HG03108 (cell line): ENCODE measurements around the gene GPR84.

ENCODE experiments used
- ATAC-seq: cut with Tn5 transposase; IDR thresholded peaks from one replicate; pipeline ENCODE4 v1.9.1; 2021; ENCODE audit warnings: moderate library complexity; ENCODE audit not compliant: unreplicated experiment

Gene GPR84

DNA sequence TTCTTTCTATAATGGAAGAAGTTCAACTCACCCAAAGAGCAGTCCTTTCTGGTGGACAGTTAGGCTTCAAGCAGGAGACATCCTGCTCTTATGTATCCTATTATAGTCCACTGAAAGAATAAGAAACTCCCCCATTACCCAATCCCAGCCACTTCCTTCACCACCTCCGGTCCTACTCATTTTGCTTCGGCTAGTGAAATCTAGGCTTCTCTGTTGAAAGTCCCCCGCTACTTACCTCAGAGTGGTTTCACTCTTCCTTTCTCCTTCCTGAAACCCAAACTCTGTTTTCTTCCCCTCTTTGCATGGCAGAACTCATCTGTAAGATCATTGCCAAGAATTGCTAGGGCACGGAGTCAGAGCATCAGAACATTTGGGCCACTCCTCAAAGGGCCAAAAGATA lies at the start of gene GPR84:
Gene GPR84, minus strand, starts transcription at position 74 of the 400 bp plus-strand sequence. CDS start 635 bp downstream, outside the sequence.
- ATAC-seq: peak; percentile 41

- ATAC-seq: peak; percentile 70
Measured at GRCh38 chr12:54413284-54414190, 49.3 kb upstream of the GPR84 start.

DNA sequence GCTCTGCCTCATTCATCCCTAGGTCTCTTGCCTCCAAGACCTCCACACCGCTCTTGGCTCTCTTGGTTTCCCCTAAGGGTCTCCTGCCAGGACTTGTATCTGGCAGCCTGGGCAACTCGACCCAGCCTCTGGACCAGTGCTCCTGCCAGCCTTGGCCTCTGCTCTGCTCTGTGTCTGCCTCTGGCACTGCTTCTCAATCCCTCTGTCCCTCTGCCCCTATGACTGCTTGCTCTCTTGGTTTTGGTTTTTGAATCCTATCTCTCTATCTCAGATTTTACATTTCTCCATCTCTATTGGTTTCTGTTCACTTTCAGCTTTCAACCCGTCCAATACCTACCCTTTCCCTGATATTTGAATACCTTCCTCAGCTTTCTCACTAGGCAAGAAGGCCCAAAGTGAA lies 48.5 kb upstream of the GPR84 start:
- peak; percentile 25 for ATAC-seq

- ATAC-seq: no peak
Measured at GRCh38 chr12:54412348-54412747, 48.1 kb upstream of the GPR84 start.

- no peak for ATAC-seq
Measured at GRCh38 chr12:54411391-54412241, 47.3 kb upstream of the GPR84 start.

DNA sequence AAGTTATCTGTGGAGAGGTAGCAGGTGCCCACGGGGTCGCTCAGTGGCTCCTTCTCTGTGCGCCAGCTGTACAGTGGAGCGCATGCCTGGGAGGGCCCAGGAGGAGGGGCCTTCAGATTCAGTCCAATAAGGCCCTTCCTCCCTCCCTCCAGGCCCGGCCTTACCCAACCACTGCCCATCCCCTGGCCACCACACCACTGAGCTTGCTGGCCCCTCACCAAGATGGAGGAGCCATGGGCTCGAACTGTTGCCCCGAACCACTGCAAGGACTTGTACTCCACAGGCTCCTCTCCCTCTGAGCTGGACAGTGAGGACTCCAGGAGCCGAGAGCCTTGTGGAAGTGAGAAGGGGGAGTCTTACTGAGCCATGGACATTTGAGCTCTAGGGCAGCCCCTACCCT lies 45.0 kb upstream of the GPR84 start:
- no peak for ATAC-seq

DNA sequence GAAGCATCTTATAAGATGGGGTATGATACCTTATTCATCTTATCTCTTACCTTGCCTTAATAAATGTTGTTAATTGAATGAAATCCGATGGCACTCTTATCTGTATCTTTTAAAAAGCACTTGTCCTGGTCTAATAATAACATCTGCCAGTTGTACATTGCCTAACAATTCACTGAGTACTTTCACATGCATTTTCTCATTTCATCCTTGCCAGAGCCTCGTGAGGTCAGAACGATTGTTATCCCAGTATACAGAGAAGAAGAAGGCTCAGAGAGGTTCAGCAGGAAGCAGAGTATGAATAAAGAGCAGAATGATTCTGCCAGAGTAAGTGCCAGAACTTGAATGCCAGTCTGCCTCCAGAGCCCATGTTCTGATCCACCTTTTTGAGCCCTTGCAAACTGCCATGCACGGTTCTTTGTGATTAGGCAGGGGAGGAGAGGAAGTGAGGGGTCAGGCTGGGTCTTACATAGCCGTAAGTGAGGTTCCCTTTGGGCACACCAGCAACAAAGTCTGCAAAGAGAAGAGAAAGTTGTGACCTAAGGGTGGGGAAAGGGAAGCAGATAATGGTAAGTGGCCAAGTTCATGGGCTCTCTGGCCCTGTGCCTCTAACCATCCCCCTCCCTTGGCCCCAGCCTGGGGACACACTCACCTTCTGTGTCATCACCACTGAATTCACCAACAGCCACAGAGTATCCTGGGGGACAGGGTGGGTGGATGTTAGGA lies 43.1 kb upstream of the GPR84 start:
- ATAC-seq: no peak

DNA sequence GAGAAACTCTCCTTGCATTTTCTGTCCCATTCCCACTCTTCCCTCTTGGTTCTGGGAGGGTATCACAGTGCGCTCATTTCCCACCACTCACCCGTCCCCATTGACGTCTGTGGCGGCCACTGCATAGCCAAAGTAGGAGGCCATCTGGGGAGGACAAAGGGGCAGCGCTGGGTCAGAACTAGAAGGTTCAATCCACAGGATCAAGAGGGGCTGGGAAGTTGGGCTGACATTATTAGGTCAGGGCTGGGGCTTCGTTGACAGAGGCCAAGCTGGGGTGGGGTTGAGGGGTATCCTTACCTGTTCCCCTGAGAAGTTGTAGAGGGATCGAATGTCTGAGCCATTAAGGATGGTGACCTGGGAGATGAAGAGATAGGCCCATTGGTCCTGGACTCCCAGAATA lies 41.3 kb upstream of the GPR84 start:
- ATAC-seq: no peak

DNA sequence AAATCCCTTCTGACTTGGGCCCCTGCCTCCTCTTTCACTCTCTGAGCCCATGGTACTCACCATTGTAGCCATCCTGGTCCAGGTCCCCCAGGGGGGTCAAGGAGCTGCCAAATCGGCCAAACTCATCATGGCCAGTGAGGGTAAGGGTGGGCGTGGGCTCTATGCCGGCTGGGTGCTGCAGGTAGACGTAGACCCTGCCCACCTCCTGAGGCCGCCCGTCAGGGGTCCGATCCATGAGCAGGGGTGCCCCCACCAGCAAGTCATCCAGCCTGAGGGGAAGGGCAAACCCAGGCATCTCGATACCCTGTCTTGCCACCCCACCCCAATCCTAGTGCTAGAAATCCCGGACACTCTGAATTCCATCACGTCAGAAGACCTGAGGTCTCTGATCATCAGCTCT lies 40.8 kb upstream of the GPR84 start:
- ATAC-seq: no peak

DNA sequence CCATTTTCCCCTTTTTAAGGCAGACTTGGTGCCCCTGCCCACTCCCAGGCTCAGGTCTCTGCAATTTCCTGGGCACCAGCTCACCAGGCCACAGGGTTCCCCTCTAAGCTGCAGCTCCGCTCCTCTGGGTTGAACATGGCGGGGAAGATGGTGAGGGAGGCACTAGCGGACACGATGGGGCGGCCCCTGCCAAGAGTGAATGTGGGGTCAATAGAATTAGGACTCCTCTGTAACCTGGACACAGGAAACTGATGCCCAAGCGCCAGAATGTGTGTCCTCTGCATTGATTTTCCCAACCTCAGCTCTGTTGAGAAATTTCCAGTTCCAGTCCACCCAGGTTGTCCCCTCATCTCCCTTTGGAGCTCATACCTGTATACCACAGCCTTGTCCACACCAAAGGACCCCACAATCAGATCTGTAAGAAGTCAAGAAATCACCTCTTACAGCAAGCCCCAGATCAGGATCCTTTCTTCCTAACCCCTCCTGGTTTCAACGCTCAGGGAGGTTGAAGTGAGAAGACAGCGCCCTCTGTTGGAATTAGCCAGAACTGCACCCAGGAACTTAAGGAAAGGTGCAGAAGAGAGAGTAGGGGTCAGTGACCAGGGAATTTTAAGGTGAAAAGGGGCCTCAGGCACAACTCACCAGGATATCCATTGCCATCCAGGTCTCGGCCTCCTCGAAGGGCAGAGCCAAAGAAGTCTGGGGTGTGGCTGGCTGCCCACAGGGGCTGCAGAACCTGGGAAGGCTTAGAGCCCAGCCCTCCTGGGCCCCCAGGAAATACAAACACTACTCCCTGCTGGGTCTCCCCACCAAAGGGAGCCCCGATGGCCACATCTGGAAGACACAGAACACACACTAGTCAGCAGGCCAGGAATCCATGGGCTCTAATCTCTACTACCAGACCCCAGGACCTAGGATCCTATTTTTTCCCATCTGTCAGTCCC lies 40.0 kb upstream of the GPR84 start:
- no peak for ATAC-seq

DNA sequence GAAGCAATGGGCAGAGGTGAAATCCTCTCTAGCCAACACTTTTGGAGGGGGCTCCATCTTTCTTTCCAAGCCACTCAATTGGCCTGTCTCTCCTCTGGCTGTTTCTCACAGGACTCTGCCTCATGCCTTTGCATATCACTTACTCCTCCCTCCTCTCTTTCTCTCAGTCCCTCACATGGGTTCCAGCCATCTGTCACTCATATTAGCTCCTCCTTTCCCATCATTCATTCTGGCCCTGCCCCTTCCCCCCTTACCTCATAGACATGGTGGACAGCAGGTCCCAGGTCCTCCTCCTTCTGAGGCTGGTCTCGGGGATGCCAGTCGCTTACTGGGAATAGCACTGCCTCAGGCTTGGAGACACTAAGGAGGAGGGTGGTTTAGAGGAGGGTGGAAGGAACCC lies 36.8 kb upstream of the GPR84 start:
- ATAC-seq: no peak

- ATAC-seq: no peak
Measured at GRCh38 chr12:54398995-54399793, 34.9 kb upstream of the GPR84 start.

DNA sequence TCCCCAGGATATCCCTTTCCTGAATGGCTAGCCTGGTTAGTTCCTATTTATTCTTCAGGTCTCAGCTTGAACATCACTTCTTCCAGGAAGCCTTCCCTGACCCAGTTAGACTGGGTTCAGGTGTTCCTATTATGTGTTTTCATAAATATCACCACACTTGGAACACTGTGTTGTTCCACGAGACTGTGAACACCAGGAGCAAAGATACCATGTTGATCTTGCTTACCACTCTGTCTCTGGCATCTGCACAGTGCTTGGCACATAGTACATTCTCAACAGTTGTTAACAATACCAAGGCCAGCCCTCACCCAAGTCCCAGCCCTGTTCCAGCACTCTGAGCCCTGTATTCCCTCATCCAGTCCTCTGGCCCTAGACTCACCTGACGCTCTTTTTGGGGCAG lies 33.9 kb upstream of the GPR84 start:
- ATAC-seq: no peak

GRCh38 chr12:54397157-54397556 lies 32.9 kb upstream of the GPR84 start:
- ATAC-seq: no peak

DNA sequence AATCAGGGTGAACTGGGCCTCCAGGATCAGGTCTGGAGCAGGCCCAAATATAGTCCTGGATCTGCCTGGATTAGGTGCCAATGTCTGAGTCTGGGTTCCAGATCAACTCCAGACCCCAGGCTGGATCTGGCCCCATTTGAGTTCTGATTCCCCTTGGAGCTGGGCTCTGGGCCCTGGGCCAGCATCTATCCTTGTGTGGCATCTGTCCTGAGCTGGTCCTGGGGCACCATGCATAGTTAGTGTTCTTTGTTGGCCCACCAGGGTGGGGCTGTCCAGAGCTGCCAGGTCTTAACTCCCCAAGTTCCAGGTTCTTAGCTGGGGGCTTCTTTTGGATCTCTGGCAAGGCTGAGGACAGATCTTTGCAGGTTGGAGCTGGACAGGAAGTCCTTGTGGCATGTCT lies 31.3 kb upstream of the GPR84 start:
- no peak for ATAC-seq

DNA sequence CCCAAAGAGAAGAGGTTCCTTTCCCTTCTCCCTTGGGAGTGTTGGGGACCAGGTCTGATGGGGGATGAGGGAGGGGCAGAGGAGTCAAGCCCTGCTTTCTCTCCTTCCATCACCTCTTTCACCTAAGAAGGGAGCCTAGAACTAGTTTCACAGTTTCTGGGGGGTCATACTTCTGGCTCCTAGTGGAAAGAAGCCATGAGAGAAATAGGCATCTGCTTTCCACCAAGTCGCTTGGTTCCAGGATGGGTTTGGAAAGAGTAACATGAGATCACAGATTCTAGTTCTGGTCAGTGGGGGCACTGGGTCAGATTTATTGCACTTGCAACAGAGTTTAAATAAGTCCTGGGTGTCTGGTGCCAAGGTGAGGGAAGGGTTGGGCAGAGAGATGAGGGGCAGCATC lies 30.7 kb upstream of the GPR84 start:
- no peak for ATAC-seq

DNA sequence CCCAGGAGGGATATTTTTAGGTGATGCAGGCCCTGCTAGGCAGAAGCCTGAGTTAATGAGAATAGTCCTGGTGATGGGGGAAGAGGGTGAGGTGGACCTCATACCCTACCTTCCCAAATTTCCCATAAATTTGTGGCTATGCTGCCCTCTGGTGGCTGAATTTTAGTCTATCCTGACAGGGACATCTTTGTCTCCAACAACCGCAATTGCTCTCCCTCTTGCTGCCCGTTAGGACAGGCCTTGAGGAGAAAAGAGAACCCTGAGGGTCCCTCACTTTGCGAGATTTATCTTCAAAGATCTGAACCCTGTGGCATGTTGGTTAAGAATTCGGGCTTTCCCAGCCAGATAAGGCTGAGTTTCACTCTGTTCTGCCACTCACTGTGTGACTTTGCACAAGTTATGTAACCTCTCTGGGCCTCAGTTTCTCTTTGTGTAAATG lies 30.0 kb upstream of the GPR84 start:
- no peak for ATAC-seq

- ATAC-seq: no peak
Measured at GRCh38 chr12:54393743-54394142, 29.5 kb upstream of the GPR84 start.

- no peak for ATAC-seq
Measured at GRCh38 chr12:54393207-54393609, 28.9 kb upstream of the GPR84 start.
